Peyer's patch (tissue), 4 donors: Measurements from ENCODE around the gene SLC13A2.

Experiments used
- CTCF ChIP-seq, 6 experiments: fragments of 450-650 bp in 4 of 6; fragments of 200-600 bp in 2 of 6; sonication (generic) in 1 of 6; IDR thresholded peaks; one replicate each; pipeline ENCODE4 v1.5.1; 2017 to 2019; ENCODE audit warnings: antibody characterized with exemption in 6 of 6, mild to moderate bottlenecking in 3 of 6, moderate library complexity in 1 of 6
- POLR2A ChIP-seq, 2 donors: fragments of 450-650 bp; IDR thresholded peaks; one replicate each; pipeline ENCODE4 v1.5.1; 2017; ENCODE audit warnings: antibody characterized with exemption in 2 of 2, mild to moderate bottlenecking in 2 of 2, moderate library complexity in 2 of 2

GRCh38 chr17:28508211-28508724 is 34.8 kb downstream of the SLC13A2 start:
- TF ChIP-seq CTCF (IDR thresholded peaks at IDR 0.05) (no peak), POLR2A (IDR thresholded peaks at IDR 0.05) (no peak)
